ENCODE measurements around the gene WNT7B. TPM values are rescaled to one million over a fixed set of nuclear protein-coding genes. Genes with fewer than 3 reads are reported as not detected.

WNT7B gene
- total RNA-seq, 4 donors from 2014 or later = 18.7 to 54.4 (median 44.1) TPM

DNA sequence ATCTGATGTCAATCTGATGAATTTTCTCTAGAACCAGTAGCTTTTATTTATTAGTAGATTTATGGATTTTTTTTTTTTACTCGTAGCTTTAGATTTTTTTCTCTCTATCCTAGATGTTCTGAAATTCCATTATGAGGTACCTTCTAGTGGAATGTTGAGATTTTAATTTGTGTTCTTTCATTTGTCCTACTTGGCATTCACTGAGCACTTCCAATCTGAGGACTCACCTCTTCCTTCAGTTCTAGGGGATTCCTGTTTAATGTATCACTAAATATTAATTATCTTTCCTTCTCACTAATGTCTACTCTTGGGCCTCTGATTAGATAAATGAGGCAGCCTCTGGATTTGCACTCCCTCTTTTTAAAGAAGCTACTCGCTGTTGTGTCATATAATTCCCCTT, 40.2 kb upstream of the WNT7B start:
- Histone ChIP-seq H3K27me3 (no peaks in the 10 kb centered on the region), H3K36me3 (no peaks in the 10 kb centered on the region), H3K27ac (no peak overlapping the region), H3K4me3 (no peak overlapping the region), H3K9me3 (no peaks in the 10 kb centered on the region), H3K4me1 (peaks cover 34% of the 10 kb centered on the region)
- DNase-seq (ENCODE audit: low spot score in 2 of 2) = no peak
- TF ChIP-seq EP300 (IDR thresholded peaks at IDR 0.05) = no peak
- TF ChIP-seq POLR2AphosphoS5 (IDR thresholded peaks at IDR 0.05) = no peak
- no peak for TF ChIP-seq POLR2A (IDR thresholded peaks at IDR 0.05)
- TF ChIP-seq, protein P1, sequence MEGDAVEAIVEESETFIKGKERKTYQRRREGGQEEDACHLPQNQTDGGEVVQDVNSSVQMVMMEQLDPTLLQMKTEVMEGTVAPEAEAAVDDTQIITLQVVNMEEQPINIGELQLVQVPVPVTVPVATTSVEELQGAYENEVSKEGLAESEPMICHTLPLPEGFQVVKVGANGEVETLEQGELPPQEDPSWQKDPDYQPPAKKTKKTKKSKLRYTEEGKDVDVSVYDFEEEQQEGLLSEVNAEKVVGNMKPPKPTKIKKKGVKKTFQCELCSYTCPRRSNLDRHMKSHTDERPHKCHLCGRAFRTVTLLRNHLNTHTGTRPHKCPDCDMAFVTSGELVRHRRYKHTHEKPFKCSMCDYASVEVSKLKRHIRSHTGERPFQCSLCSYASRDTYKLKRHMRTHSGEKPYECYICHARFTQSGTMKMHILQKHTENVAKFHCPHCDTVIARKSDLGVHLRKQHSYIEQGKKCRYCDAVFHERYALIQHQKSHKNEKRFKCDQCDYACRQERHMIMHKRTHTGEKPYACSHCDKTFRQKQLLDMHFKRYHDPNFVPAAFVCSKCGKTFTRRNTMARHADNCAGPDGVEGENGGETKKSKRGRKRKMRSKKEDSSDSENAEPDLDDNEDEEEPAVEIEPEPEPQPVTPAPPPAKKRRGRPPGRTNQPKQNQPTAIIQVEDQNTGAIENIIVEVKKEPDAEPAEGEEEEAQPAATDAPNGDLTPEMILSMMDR (IDR thresholded peaks at IDR 0.05) = no peak
- 85% methylated on average over 2 of the region's 2 CpGs for WGBS

DNA sequence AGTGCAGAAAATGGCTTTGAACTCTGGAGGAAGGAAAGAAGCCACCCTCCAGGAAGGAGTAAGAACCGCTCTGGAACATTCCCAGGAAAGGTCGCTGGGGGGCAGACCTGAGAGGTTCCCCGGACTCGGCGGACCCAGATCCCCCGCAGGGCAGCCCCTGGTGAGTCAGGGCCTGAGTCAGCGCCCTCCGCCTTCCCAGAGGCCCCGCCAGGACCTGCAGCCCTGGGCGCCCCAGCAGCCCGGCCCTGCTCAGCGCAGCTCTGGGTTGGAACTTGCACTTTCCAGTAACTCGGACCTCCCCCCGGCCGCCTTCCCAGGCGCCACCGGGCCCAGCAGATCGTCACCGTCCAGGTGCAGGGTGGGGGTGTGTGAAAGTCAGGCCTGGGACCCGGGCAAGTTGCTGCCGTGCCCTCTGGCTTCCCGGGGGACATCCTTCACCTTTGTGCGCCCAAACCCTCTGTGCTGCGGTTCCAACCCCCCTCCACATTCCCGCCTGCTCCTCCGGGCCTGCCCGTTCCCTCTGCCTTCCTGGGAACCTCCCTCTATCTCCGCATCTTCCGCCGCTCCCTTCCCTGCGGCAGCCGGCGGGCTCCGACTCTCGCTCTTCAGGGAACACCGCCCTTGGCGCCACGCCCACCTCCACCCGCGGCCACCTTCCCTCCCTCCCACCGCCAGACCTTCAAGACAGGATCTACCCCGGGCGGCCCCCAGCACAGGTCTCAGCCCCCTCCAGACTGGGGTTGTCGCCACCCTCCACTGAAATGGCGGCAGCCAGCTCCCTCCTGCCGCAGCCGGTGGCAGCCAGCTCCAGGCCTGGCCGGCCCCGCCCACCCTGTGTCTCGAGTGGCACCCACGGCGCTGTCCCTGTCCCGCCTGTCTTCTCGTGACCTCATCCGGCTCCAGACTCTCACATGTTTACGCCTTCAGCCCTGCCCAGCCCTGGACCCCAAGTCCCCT, 36.8 kb upstream of the WNT7B start:
- Histone ChIP-seq H3K27me3 (no peaks in the 10 kb centered on the region), H3K9me3 (peaks cover 10% of the 10 kb centered on the region), H3K27ac (peak overlapping the region; percentile 96), H3K4me1 (peaks cover 54% of the 10 kb centered on the region), H3K4me3 (peak overlapping the region; percentile 53), H3K36me3 (no peaks in the 10 kb centered on the region)
- DNase-seq (ENCODE audit: low spot score in 2 of 2) = peak; percentile 97 to 98
- TF ChIP-seq EP300 (IDR thresholded peaks at IDR 0.05) (no peak), POLR2A (IDR thresholded peaks at IDR 0.05) (peak in 1 of 2 donors; percentile 54), POLR2AphosphoS5 (IDR thresholded peaks at IDR 0.05) (peak in 2 of 3 donors; percentile 38 to 78)
- TF ChIP-seq, protein P1 (IDR thresholded peaks at IDR 0.05) = peak; percentile 50 to 70
- WGBS = 2% methylated on average over 50 of the region's 56 CpGs

DNA sequence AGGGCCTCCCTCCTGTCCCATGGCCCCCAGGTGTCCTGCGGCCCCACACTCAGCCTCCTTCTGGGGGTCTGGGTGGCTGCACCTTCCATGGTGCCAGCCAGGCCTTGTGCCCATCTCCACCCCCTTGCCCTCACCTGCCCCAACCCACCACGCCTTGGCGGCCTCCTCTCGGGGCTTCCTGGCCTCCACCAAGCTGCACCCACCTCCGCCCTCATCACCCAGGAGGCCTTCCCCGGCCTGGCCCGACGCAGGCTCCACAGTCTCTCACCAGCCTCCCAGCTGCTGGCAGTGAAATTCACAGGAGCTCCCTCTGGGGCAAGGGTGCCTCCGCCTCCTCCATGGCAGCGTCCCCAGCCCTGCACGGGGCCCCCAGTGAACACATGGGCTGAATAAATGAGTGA, 35.9 kb upstream of the WNT7B start:
- peak; percentile 77 to 79 for DNase-seq (ENCODE audit: low spot score in 2 of 2)
- H3K27ac ChIP-seq = peak overlapping the region; percentile 96
- no peak for TF ChIP-seq POLR2A (IDR thresholded peaks at IDR 0.05)
- no peak for TF ChIP-seq POLR2AphosphoS5 (IDR thresholded peaks at IDR 0.05)
- TF ChIP-seq EP300 (IDR thresholded peaks at IDR 0.05) = no peak
- TF ChIP-seq, protein P1 (IDR thresholded peaks at IDR 0.05) = no peak
- peak overlapping the region; percentile 53 for H3K4me3 ChIP-seq
- no peaks in the 10 kb centered on the region for H3K36me3 ChIP-seq
- 6% methylated on average over 3 of the region's 11 CpGs for WGBS
- H3K9me3 ChIP-seq = peaks cover 10% of the 10 kb centered on the region
- H3K27me3 ChIP-seq = no peaks in the 10 kb centered on the region
- H3K4me1 ChIP-seq = peaks cover 63% of the 10 kb centered on the region

DNA sequence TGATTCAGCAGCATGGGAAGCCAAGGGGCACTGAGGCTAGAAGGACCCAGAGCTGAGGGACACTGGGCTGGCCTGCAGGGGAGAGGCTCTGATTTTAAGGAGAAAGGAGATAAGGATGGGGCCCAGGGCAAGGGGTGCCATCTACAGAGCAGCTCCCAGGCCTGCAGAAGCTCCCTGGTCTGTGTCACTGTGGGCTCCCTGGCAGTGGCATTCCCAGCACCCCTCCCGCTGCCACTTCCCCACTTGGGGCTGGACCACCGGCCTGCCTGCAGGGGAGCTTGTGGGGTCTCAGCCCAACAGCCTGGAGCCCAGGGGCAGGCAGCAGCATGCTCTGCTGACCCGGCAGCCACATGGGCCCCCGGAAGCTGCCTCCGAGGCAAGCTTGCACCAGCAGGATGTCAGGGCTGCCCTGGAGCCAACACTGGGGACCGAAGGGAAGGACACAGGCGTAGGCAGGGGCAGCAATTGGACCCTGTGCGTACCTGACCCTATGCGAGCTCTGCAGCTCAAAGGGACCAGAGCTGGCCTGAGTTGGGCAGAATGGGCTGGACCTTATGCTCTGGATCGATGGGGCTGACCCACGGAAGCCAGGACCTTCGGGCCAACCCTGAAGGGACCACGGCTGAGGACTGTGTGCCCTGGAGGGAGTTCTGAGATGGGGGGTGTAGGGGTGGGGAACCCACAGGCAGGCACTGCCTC, 35.4 kb upstream of the WNT7B start:
- Histone ChIP-seq H3K4me1 (peaks cover 68% of the 10 kb centered on the region), H3K4me3 (no peak overlapping the region)
- no CpG with 5 or more reads among the region's 13 CpGs for WGBS

More for the DNA sequence above, 35.4 kb upstream of the WNT7B start:
- DNase-seq (ENCODE audit: low spot score in 2 of 2) = peak; percentile 68 to 72
- H3K9me3 ChIP-seq = peaks cover 10% of the 10 kb centered on the region
- no peaks in the 10 kb centered on the region for H3K36me3 ChIP-seq
- H3K27me3 ChIP-seq = no peaks in the 10 kb centered on the region
- TF ChIP-seq POLR2A (IDR thresholded peaks at IDR 0.05) (no peak), POLR2AphosphoS5 (IDR thresholded peaks at IDR 0.05) (no peak), EP300 (IDR thresholded peaks at IDR 0.05) (no peak)
- TF ChIP-seq, protein P1 (IDR thresholded peaks at IDR 0.05) = no peak
- H3K27ac ChIP-seq = peak overlapping the region; percentile 96

All from suprapubic skin (tissue), 4 donors.